ENCODE measurements around the gene MRPL42.

MRPL42 gene

GRCh38 chr12:93459097-93459496 is 8.2 kb upstream of the MRPL42 start:
- H3K4me3 ChIP-seq (ENCODE audit: control insufficient read depth, low read depth, low read length), result no peak overlapping the region
- TF ChIP-seq CTCF (IDR thresholded peaks at IDR 0.05; ENCODE audit: control insufficient read depth, insufficient read depth, low read depth, low read length, missing control alignments), result no peak
- DNase-seq (ENCODE audit: low read depth), result no peak

- DNase-seq (ENCODE audit: low read depth), result no peak
- no peak for TF ChIP-seq CTCF (IDR thresholded peaks at IDR 0.05; ENCODE audit: control insufficient read depth, insufficient read depth, low read depth, low read length, missing control alignments)
- H3K4me3 ChIP-seq (ENCODE audit: control insufficient read depth, low read depth, low read length), result no peak overlapping the region
Observed at GRCh38 chr12:93460003-93460402, 7.3 kb upstream of the MRPL42 start.

GRCh38 chr12:93460902-93461301 is 6.4 kb upstream of the MRPL42 start:
- DNase-seq (ENCODE audit: low read depth), result no peak
- no peak overlapping the region for H3K4me3 ChIP-seq (ENCODE audit: control insufficient read depth, low read depth, low read length)
- TF ChIP-seq CTCF (IDR thresholded peaks at IDR 0.05; ENCODE audit: control insufficient read depth, insufficient read depth, low read depth, low read length, missing control alignments), result no peak

GRCh38 chr12:93461503-93461902 is 5.8 kb upstream of the MRPL42 start:
- H3K4me3 ChIP-seq (ENCODE audit: control insufficient read depth, low read depth, low read length), result no peak overlapping the region
- DNase-seq (ENCODE audit: low read depth), result no peak
- TF ChIP-seq CTCF (IDR thresholded peaks at IDR 0.05; ENCODE audit: control insufficient read depth, insufficient read depth, low read depth, low read length, missing control alignments), result no peak

- H3K4me3 ChIP-seq (ENCODE audit: control insufficient read depth, low read depth, low read length), result no peak overlapping the region
- DNase-seq (ENCODE audit: low read depth), result no peak
- no peak for TF ChIP-seq CTCF (IDR thresholded peaks at IDR 0.05; ENCODE audit: control insufficient read depth, insufficient read depth, low read depth, low read length, missing control alignments)
Observed at GRCh38 chr12:93465841-93466240, 1.5 kb upstream of the MRPL42 start.

GRCh38 chr12:93466625-93467350 is 526 bp upstream of the MRPL42 start:
- H3K4me3 ChIP-seq (ENCODE audit: control insufficient read depth, low read depth, low read length), result no peak overlapping the region; the same call in 1 of the 2 replicates
- TF ChIP-seq CTCF (IDR thresholded peaks at IDR 0.05; ENCODE audit: control insufficient read depth, insufficient read depth, low read depth, low read length, missing control alignments), result no peak
- no peak for DNase-seq (ENCODE audit: low read depth)
